K562 (cell line): ENCODE data around the gene NISCH.

Source experiments
- EP300 ChIP-seq: IDR thresholded peaks from 2 replicates; pipeline ENCODE4 v1.6.1; 2012; ENCODE audit warnings: low read length, improper control_type of control experiment
- SPI1 ChIP-seq: IDR thresholded peaks from 2 replicates; pipeline ENCODE4 v1.6.1; 2011; ENCODE audit warnings: low read depth, low read length, control low read depth, borderline replicate concordance
- TF ChIP-seq, protein P1 (sequence below): sonication (generic); formaldehyde crosslinking; IDR thresholded peaks from 2 replicates; pipeline ENCODE4 v1.8.1; 2023; ENCODE audit warnings: mild to moderate bottlenecking, missing genetic modification reagents, moderate library complexity
- TF ChIP-seq, protein P2 (sequence below): fragments of 450-650 bp; formaldehyde crosslinking; IDR thresholded peaks from 2 replicates; pipeline ENCODE4 v1.4.0; 2020; ENCODE audit warnings: mild to moderate bottlenecking, moderate library complexity

DNA sequence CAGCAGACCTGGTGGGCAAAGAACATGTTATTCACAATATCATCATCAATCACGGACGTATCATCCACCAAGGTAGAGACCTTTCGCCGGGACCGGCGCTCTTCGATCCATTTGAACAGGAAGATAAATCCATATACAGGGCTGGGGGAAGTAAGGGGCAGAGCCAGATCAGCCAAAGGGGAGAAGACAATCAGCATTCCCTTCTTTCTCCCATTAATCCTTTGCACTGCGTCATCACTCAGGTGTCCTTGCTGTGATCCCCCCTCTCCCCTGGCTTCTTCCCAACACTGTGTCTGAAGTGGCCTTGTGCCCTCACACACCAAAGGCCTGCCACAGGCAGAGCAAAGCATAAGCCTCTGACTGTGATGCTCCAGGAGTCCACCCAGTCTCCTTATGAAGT, 46.9 kb upstream of the NISCH start:
- TF ChIP-seq, protein P1, sequence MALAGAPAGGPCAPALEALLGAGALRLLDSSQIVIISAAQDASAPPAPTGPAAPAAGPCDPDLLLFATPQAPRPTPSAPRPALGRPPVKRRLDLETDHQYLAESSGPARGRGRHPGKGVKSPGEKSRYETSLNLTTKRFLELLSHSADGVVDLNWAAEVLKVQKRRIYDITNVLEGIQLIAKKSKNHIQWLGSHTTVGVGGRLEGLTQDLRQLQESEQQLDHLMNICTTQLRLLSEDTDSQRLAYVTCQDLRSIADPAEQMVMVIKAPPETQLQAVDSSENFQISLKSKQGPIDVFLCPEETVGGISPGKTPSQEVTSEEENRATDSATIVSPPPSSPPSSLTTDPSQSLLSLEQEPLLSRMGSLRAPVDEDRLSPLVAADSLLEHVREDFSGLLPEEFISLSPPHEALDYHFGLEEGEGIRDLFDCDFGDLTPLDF (CRISPR knock-in tag) = no peak
- TF ChIP-seq, protein P2, sequence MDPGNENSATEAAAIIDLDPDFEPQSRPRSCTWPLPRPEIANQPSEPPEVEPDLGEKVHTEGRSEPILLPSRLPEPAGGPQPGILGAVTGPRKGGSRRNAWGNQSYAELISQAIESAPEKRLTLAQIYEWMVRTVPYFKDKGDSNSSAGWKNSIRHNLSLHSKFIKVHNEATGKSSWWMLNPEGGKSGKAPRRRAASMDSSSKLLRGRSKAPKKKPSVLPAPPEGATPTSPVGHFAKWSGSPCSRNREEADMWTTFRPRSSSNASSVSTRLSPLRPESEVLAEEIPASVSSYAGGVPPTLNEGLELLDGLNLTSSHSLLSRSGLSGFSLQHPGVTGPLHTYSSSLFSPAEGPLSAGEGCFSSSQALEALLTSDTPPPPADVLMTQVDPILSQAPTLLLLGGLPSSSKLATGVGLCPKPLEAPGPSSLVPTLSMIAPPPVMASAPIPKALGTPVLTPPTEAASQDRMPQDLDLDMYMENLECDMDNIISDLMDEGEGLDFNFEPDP (CRISPR knock-in tag) = no peak
- TF ChIP-seq SPI1 (no peak), EP300 (no peak)
